Activated CD8-positive, alpha-beta memory T cell treated with anti-CD3 and anti-CD28 coated beads for 36 hours (primary cell): ENCODE measurements around the gene ZNF740. TPM values are rescaled to one million over a fixed set of nuclear protein-coding genes. Genes with fewer than 3 reads are reported as not detected.

Experiments used
- CTCF ChIA-PET: fragments of 350-600 bp; sonication (Branson Sonifier 250); formaldehyde crosslinking; loops from one replicate; lab custom pipeline; 2021; ENCODE audit warnings: antibody characterized with exemption; lab: Charles Lee
- POLR2A ChIA-PET: fragments of 350-600 bp; sonication (Branson Sonifier 250); formaldehyde crosslinking; loops from one replicate; lab custom pipeline; 2021; ENCODE audit warnings: antibody characterized with exemption; lab: Charles Lee
- total RNA-seq, 2 experiments: library from RNA; stranded (reverse); gene quantifications; one replicate each; pipeline ENCODE4 v1.2.3, GENCODE V29; 2021

Gene ZNF740
- total RNA-seq, 2 experiments from 2014 or later = 44.1 to 45.9 TPM

DNA sequence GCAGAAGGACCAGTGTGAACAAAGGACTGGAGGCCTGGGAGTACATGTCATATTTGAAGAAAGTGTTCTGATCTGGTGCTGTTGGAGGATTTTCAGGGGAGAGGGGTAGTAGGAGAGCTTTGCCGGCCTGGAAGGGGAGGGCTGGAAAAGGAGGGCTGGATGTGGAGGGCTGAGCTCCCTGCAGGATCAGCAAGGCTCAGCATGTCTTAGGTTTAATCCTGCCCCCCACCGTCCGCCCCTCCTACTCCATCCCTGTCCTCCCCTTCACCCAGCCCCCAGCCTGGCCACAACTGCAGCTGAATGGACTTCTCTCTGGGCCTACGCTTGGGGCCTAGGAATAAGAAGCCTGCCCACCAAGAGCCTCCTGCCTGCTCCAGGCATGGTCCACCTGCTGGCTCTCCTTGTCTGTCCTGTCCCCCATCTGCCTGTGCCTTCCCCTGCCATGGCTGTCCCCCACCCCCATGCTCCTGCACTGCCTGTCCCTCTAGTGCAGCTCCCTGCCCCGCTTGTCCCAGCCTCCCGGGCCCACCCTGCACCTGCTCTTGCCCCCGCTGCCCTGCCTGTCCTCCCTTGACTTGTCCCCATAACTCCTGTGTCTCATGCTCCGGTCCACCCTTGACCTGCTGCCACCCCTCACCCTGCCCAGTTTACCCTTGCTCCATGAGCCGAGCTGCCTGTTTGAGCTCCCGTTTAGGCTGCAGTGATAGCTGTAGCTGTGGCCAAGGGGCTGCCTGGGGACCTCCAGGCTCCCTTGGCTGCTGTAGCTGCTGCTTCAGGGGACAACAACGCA, 61.3 kb downstream of the ZNF740 start:
- ChIA-PET CTCF (interaction anchor here (1.0 to 1.5 kb wide), 3 partner anchors 30 to 69 kb away, joined by 3 to 4 read pairs (median 4); no protein-coding TSS in a partner anchor), POLR2A (no interaction called here)

DNA sequence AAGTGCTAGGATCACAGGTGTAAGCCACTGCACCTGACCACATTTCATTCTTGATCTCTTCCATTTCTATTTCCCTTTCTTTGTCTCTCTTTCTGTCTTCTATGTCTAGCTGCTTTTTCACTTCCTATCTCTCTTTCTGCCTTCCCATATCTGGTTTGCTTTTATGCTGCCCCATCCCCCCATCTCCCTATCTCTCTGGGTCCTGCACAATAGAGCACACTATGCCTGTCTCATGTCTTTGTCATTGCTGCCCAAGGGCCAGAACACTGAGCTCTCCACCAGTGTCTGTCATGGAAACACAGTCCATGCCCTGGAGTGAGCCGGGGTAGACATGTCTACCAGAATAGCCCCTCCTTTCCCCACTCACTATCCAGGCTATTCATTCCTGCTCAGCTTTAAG, 63.8 kb downstream of the ZNF740 start:
- CTCF ChIA-PET = interaction anchor here (0.6 to 2.5 kb wide), 4 partner anchors 10 to 96 kb away, joined by 3 to 9 read pairs (median 4); no protein-coding TSS in a partner anchor
- POLR2A ChIA-PET = interaction anchor here (1.2 kb wide), 1 partner anchor 21 kb away, joined by 4 read pairs; no protein-coding TSS in a partner anchor

Other genes starting within 250 kb of the ZNF740 start
- gene KRT18, start 231.6 kb upstream of the ZNF740 start, total RNA-seq = 1 to 10 TPM; 4.5 to 4.9 TPM
- gene EIF4B, start 174.3 kb upstream of the ZNF740 start, total RNA-seq = 100 to 1,000 TPM; 673 to 696 TPM
- gene TNS2, start 130.7 kb upstream of the ZNF740 start, total RNA-seq = 1 to 10 TPM; 2.1 to 2.3 TPM
- 10 to 100 TPM; 33.9 to 36.5 TPM for gene SPRYD3, start 101.3 kb upstream of the ZNF740 start, total RNA-seq
- 1 to 10 TPM; 1.8 to 1.9 TPM for gene IGFBP6, start 83.1 kb upstream of the ZNF740 start, total RNA-seq
- gene SOAT2, start 77.2 kb upstream of the ZNF740 start, total RNA-seq = 1 to 10 TPM; 1.2 to 1.5 TPM
- gene CSAD, start 203 bp downstream of the ZNF740 start, total RNA-seq = 10 to 100 TPM; 14.1 to 14.8 TPM
- gene ITGB7, start 26.5 kb downstream of the ZNF740 start, total RNA-seq = 100 to 1,000 TPM; 244 to 248 TPM
- 10 to 100 TPM; 42.5 to 42.7 TPM for gene RARG, start 51.5 kb downstream of the ZNF740 start, total RNA-seq
- 10 to 100 TPM; 59.6 to 60.9 TPM for gene ESPL1, start 87.6 kb downstream of the ZNF740 start, total RNA-seq
- gene PFDN5, start 114.8 kb downstream of the ZNF740 start, total RNA-seq = 100 to 1,000 TPM; 338 to 349 TPM
- gene MYG1, start 119.0 kb downstream of the ZNF740 start, total RNA-seq = 10 to 100 TPM; 88.0 to 91.2 TPM
- gene AAAS, start 140.9 kb downstream of the ZNF740 start, total RNA-seq = 10 to 100 TPM; 77.7 to 78.9 TPM
- gene SP7, start 155.6 kb downstream of the ZNF740 start, total RNA-seq = not detected
- gene SP1, start 199.5 kb downstream of the ZNF740 start, total RNA-seq = 10 to 100 TPM; 53.6 to 53.7 TPM
- not detected for gene AMHR2, start 243.1 kb downstream of the ZNF740 start, total RNA-seq